Vagina (tissue), 2 donors: ENCODE data around the gene MMP20.

Experiments
- POLR2A ChIP-seq, 2 donors: fragments of 450-650 bp; IDR thresholded peaks; one replicate each; pipeline ENCODE4 v1.6.1; 2017; ENCODE audit warnings: antibody characterized with exemption in 2 of 2, mild to moderate bottlenecking in 2 of 2, moderate library complexity in 2 of 2
- POLR2AphosphoS5 ChIP-seq, 2 donors: sonication (generic); formaldehyde crosslinking; IDR thresholded peaks; one replicate each; pipeline ENCODE4 v1.9.0; 2017; ENCODE audit warnings: antibody characterized with exemption in 2 of 2, mild to moderate bottlenecking in 2 of 2, low read depth in 1 of 2; ENCODE audit not compliant: insufficient read depth in 1 of 2
- TF ChIP-seq, protein P1 (sequence below), 3 experiments: fragments of 450-650 bp in 2 of 3; fragments of 200-600 bp in 1 of 3; sonication (generic) in 1 of 3; IDR thresholded peaks; one replicate each; pipeline ENCODE4 v1.5.1; 2017 to 2019; ENCODE audit warnings: antibody characterized with exemption in 3 of 3, mild to moderate bottlenecking in 2 of 3, moderate library complexity in 2 of 3

DNA sequence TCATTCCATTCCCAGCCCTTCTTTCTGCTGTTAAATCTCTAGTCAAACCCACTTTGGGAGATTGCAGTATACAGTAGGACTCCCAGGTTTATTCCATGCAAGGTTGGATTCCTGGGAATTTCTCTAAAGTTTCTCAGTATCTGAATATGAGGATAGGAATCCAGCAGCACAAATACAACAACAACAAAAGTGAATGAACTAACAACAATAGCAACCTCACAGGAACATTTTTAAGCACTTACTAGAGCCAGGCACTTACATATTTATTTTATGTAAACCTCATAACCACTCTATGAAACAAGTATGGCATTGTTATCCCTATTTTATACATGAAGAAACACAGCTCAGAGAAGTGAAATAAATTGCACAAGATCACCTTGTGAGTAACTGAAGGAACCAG lies 96.5 kb downstream of the MMP20 start:
- TF ChIP-seq, protein P1, sequence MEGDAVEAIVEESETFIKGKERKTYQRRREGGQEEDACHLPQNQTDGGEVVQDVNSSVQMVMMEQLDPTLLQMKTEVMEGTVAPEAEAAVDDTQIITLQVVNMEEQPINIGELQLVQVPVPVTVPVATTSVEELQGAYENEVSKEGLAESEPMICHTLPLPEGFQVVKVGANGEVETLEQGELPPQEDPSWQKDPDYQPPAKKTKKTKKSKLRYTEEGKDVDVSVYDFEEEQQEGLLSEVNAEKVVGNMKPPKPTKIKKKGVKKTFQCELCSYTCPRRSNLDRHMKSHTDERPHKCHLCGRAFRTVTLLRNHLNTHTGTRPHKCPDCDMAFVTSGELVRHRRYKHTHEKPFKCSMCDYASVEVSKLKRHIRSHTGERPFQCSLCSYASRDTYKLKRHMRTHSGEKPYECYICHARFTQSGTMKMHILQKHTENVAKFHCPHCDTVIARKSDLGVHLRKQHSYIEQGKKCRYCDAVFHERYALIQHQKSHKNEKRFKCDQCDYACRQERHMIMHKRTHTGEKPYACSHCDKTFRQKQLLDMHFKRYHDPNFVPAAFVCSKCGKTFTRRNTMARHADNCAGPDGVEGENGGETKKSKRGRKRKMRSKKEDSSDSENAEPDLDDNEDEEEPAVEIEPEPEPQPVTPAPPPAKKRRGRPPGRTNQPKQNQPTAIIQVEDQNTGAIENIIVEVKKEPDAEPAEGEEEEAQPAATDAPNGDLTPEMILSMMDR (IDR thresholded peaks at IDR 0.05) = no peak
- TF ChIP-seq POLR2AphosphoS5 (IDR thresholded peaks at IDR 0.05; ENCODE audit: insufficient read depth in 1 of 2, low read depth in 1 of 2) (no peak), POLR2A (IDR thresholded peaks at IDR 0.05) (no peak)
